K562 (cell line): ENCODE measurements around the gene TIGD7. TPM values are rescaled to one million over a fixed set of nuclear protein-coding genes. Genes with fewer than 3 reads are reported as not detected.

ENCODE experiments used
- CREB3L1 ChIP-seq: fragments of 450-650 bp; IDR thresholded peaks from 2 replicates; pipeline ENCODE4 v1.6.1; 2014; ENCODE audit warnings: low read depth, mild to moderate bottlenecking, moderate library complexity, borderline replicate concordance
- KDM2B ChIP-seq: fragments of 250-450 bp; sonication (Bioruptor Pico); IDR thresholded peaks from 2 replicates; pipeline ENCODE4 v1.8.0; 2021; ENCODE audit warnings: mild to moderate bottlenecking, moderate library complexity
- KDM4B ChIP-seq, 2 experiments: fragments of 450-650 bp in 1 of 2; sonication (generic) in 1 of 2; IDR thresholded peaks; 2 replicates each; pipeline ENCODE4 v1.6.1; 2016 to 2017; ENCODE audit warnings: borderline replicate concordance in 2 of 2, antibody characterized with exemption in 1 of 2, low read depth in 1 of 2, mild to moderate bottlenecking in 1 of 2
- MTF1 ChIP-seq: fragments of 250-450 bp; sonication (Bioruptor Pico); IDR thresholded peaks from 2 replicates; pipeline ENCODE4 v1.9.0; 2021; ENCODE audit warnings: moderate library complexity, mild to moderate bottlenecking, inconsistent platforms, borderline replicate concordance
- NFATC3 ChIP-seq: fragments of 450-650 bp; IDR thresholded peaks from 2 replicates; pipeline ENCODE4 v1.6.1; 2017; ENCODE audit warnings: mild to moderate bottlenecking
- RREB1 ChIP-seq: fragments of 250-450 bp; sonication (Bioruptor Pico); IDR thresholded peaks from 2 replicates; pipeline ENCODE4 v1.4.0; 2020
- TRIM24 ChIP-seq, 2 experiments: fragments of 450-650 bp; IDR thresholded peaks; 2 replicates each; pipeline ENCODE4 v1.6.1; 2016
- ZBTB26 ChIP-seq: fragments of 450-650 bp; formaldehyde crosslinking; IDR thresholded peaks from 2 replicates; pipeline ENCODE4 v1.4.0; 2022; ENCODE audit warnings: missing genetic modification characterization
- ZBTB5 ChIP-seq: fragments of 450-650 bp; IDR thresholded peaks from 2 replicates; pipeline ENCODE4 v1.6.1; 2017; ENCODE audit warnings: antibody characterized with exemption
- ZNF609 ChIP-seq: sonication (generic); formaldehyde crosslinking; IDR thresholded peaks from 2 replicates; pipeline ENCODE4 v1.8.1; 2023; ENCODE audit warnings: missing genetic modification reagents, mild to moderate bottlenecking, borderline replicate concordance
- polyA plus RNA-seq, 8 experiments: library from polyadenylated mRNA; depleted of rRNA in 4 of 8; stranded (reverse) in 5 of 8; unstranded in 3 of 8; fragments of >200 nt; fragmentation: Nextera tagmentation in 2 of 8; fragmentation: Illumina TruSeq in 1 of 8; extraction: Ambion mirVana in 2 of 8; extraction: Trizol in 1 of 8; gene quantifications; 2 replicates each; pipeline versions ENCODE4 v1.2.1 to v1.2.3, GENCODE V29; 2011 to 2014; ENCODE audit warnings: inconsistent platforms in 1 of 8, missing spikeins in 1 of 8
- total RNA-seq, 7 experiments: library from RNA; depleted of rRNA in 6 of 7; stranded (reverse); fragments of >200 nt in 6 of 7; fragmentation: Illumina TruSeq in 2 of 7; extraction: Trizol in 2 of 7; gene quantifications; 2 replicates each; pipeline versions ENCODE4 v1.2.1 to v1.2.3, GENCODE V29; 2011 to 2021; ENCODE audit warnings: low replicate concordance in 1 of 7

Gene TIGD7
- total and polyA plus RNA-seq, 9 of the 15 experiments (the other 6 are each of a cell fraction or from before 2014, with no cell fraction given): 0.84 to 10.7 (median 6.7) TPM

- TF ChIP-seq ZBTB26 (CRISPR knock-in tag) (no peak), ZBTB5 (no peak), TRIM24 (IDR thresholded peaks at IDR 0.05) (0 out of 4 replicates have a peak, but pooled peaks of 1 of the 2 experiments have one; percentile 26), MTF1 (CRISPR knock-in tag) (no peak), NFATC3 (no peak), CREB3L1 (peak; percentile 98), KDM2B (CRISPR knock-in tag) (no peak), KDM4B (IDR thresholded peaks at IDR 0.05; ENCODE audit: borderline replicate concordance in 2 of 2, low read depth in 1 of 2) (peak in 1 of 2 experiments; percentile 34; a peak in 1 of 4 replicates), RREB1 (CRISPR knock-in tag) (no peak), ZNF609 (CRISPR knock-in tag) (no peak)
Measured at GRCh38 chr16:3282730-3283542, 22.3 kb downstream of the TIGD7 start, which contains the start of gene ZNF263 (continued).
